HepG2 (cell line): ENCODE results near the gene PPP1R9B. TPM values are rescaled to one million over a fixed set of nuclear protein-coding genes. Genes with fewer than 3 reads are reported as not detected.

ENCODE experiments used
- BRCA1 ChIP-seq: sonication (generic); formaldehyde crosslinking; IDR thresholded peaks from 2 replicates; pipeline ENCODE4 v1.4.0; 2020; ENCODE audit warnings: missing genetic modification reagents
- CC2D1A ChIP-seq: sonication (generic); formaldehyde crosslinking; IDR thresholded peaks from 2 replicates; pipeline ENCODE4 v1.8.1; 2023; ENCODE audit warnings: mild to moderate bottlenecking, missing genetic modification reagents
- MAF1 ChIP-seq: sonication (generic); formaldehyde crosslinking; IDR thresholded peaks from 2 replicates; pipeline ENCODE4 v1.5.0; 2020; ENCODE audit warnings: missing genetic modification reagents, borderline replicate concordance
- NONO ChIP-seq, 2 experiments: fragments of 450-650 bp in 1 of 2; sonication (generic) in 1 of 2; formaldehyde crosslinking in 1 of 2; IDR thresholded peaks in 1 of 2; conservative IDR thresholded peaks in 1 of 2; 2 replicates each; pipeline versions ENCODE4 v1.6.1 to v1.8.0; 2017 to 2022; ENCODE audit warnings: mild to moderate bottlenecking in 1 of 2, missing genetic modification reagents in 1 of 2, moderate library complexity in 1 of 2
- SMAD9 ChIP-seq: sonication (generic); formaldehyde crosslinking; IDR thresholded peaks from 2 replicates; pipeline ENCODE4 v1.5.1; 2020; ENCODE audit warnings: mild to moderate bottlenecking, missing genetic modification reagents
- SPEN ChIP-seq: sonication (generic); formaldehyde crosslinking; IDR thresholded peaks from 2 replicates; pipeline ENCODE4 v1.5.1; 2020; ENCODE audit warnings: low read depth, mild to moderate bottlenecking, missing genetic modification reagents
- YEATS4 ChIP-seq: sonication (generic); formaldehyde crosslinking; IDR thresholded peaks from 2 replicates; pipeline ENCODE4 v1.4.0; 2020; ENCODE audit warnings: missing genetic modification reagents, borderline replicate concordance
- ZFAT ChIP-seq: sonication (generic); formaldehyde crosslinking; conservative IDR thresholded peaks from 2 replicates; pipeline ENCODE4 v1.8.1; 2023; ENCODE audit warnings: missing genetic modification reagents, inconsistent platforms
- ZNF3 ChIP-seq: IDR thresholded peaks from 2 replicates; pipeline ENCODE4 v1.7.0; 2017; ENCODE audit warnings: inconsistent platforms
- ZNF772 ChIP-seq: sonication (generic); formaldehyde crosslinking; IDR thresholded peaks from 2 replicates; pipeline ENCODE4 v1.5.0; 2020; ENCODE audit warnings: mild to moderate bottlenecking, missing genetic modification reagents
- polyA plus RNA-seq, 8 experiments: library from polyadenylated mRNA; depleted of rRNA in 3 of 8; stranded (reverse) in 7 of 8; unstranded in 1 of 8; fragments of >200 nt; fragmentation: Illumina TruSeq in 4 of 8; extraction: Trizol in 4 of 8; gene quantifications; 2 replicates each; pipeline versions ENCODE4 v1.2.1 to v1.2.3, GENCODE V29; 2011 to 2016; ENCODE audit warnings: low read depth in 4 of 8, missing spikeins in 1 of 8, mixed read lengths in 1 of 8; ENCODE audit not compliant: insufficient read depth in 1 of 8
- total RNA-seq, 5 experiments: library from RNA; depleted of rRNA; stranded (reverse); fragments of >200 nt; fragmentation: Illumina TruSeq; extraction: Trizol; gene quantifications; 2 replicates each; pipeline ENCODE4 v1.2.3, GENCODE V29; 2016; ENCODE audit warnings: low read depth in 1 of 5
- TF ChIP-seq, protein P1 (sequence below): IDR thresholded peaks from 2 replicates; pipeline ENCODE4 v1.6.1; 2012; ENCODE audit warnings: low read length, improper control_type of control experiment
- TF ChIP-seq, protein P2 (sequence below): sonication (generic); formaldehyde crosslinking; IDR thresholded peaks from 2 replicates; pipeline ENCODE4 v1.5.1; 2020; ENCODE audit warnings: missing genetic modification reagents, mild to moderate bottlenecking, borderline replicate concordance
- TF ChIP-seq, protein P3 (sequence below): sonication (generic); formaldehyde crosslinking; IDR thresholded peaks from 2 replicates; pipeline ENCODE4 v1.9.0; 2022; ENCODE audit warnings: missing genetic modification reagents, mild to moderate bottlenecking, borderline replicate concordance
- TF ChIP-seq, protein P4 (sequence below): sonication (generic); formaldehyde crosslinking; IDR thresholded peaks from 2 replicates; pipeline ENCODE4 v1.5.1; 2020; ENCODE audit warnings: mild to moderate bottlenecking, missing genetic modification reagents
- TF ChIP-seq, protein P5 (sequence below): IDR thresholded peaks from 2 replicates; pipeline ENCODE4 v1.6.1; 2016; ENCODE audit warnings: low read depth

The PPP1R9B gene
- total and polyA plus RNA-seq, 2 of the 13 experiments (the other 11 are each of a cell fraction or from before 2014, with no cell fraction given) = 9.4 to 15.8 TPM

DNA sequence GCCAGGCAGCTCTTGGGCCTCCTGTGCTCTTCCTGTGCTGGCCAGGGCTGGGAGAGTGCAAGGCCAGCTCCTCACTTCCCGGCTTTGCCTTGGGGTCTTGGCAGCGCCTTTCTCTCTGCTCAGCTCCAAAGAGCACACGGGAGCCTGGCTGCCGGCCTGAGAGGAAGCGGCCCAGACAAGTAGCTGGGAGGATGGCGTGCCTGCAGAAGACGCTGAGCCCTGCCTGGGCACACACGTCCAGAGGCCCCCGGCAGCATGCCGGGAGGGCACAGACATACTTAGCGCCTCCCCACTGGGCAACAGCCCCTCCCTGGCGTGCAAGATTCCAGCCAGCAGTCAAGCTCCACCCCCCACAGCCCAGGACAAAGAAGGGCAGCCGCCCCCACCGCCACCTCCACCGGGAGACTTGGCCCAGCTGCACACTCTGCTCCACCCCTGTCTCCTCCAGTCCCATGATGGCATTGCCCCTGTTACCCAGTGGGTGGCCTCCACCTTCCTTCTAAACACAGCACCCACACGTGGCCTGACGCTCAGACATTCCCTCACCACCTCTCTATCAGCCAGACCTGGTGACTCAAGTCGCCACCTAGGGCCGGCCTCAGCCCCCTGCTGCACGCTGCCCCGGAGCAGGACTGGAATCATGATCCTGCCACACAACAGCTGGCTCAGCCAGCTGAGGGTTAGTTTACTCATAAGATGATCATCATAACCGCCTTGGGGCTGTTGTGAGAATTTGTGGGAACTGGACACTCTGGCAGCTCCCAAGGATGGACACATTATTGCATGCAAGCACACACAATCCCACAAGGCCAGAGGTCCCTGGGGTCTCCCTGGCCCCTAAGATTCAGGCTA is 27.7 kb upstream of the PPP1R9B start (continued):
- TF ChIP-seq, protein P1, sequence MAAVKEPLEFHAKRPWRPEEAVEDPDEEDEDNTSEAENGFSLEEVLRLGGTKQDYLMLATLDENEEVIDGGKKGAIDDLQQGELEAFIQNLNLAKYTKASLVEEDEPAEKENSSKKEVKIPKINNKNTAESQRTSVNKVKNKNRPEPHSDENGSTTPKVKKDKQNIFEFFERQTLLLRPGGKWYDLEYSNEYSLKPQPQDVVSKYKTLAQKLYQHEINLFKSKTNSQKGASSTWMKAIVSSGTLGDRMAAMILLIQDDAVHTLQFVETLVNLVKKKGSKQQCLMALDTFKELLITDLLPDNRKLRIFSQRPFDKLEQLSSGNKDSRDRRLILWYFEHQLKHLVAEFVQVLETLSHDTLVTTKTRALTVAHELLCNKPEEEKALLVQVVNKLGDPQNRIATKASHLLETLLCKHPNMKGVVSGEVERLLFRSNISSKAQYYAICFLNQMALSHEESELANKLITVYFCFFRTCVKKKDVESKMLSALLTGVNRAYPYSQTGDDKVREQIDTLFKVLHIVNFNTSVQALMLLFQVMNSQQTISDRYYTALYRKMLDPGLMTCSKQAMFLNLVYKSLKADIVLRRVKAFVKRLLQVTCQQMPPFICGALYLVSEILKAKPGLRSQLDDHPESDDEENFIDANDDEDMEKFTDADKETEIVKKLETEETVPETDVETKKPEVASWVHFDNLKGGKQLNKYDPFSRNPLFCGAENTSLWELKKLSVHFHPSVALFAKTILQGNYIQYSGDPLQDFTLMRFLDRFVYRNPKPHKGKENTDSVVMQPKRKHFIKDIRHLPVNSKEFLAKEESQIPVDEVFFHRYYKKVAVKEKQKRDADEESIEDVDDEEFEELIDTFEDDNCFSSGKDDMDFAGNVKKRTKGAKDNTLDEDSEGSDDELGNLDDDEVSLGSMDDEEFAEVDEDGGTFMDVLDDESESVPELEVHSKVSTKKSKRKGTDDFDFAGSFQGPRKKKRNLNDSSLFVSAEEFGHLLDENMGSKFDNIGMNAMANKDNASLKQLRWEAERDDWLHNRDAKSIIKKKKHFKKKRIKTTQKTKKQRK = no peak
- TF ChIP-seq ZNF772 (CRISPR knock-in tag) (peak; percentile 72; the same call in 1 of the 2 replicates), MAF1 (CRISPR knock-in tag) (no peak), SPEN (CRISPR knock-in tag) (no peak), CC2D1A (CRISPR knock-in tag) (no peak), SMAD9 (CRISPR knock-in tag) (no peak), NONO (IDR thresholded peaks at IDR 0.05) (no peak), NONO (CRISPR knock-in tag; conservative IDR thresholded peaks at IDR 0.05) (peak; percentile 69; the same call in 1 of the 2 replicates), ZNF3 (CRISPR knock-in tag) (no peak), ZFAT (CRISPR knock-in tag) (no peak), BRCA1 (CRISPR knock-in tag) (no peak), YEATS4 (CRISPR knock-in tag) (0 out of 2 replicates have a peak, but pooled peaks have one; percentile 7)
- TF ChIP-seq, protein P2, sequence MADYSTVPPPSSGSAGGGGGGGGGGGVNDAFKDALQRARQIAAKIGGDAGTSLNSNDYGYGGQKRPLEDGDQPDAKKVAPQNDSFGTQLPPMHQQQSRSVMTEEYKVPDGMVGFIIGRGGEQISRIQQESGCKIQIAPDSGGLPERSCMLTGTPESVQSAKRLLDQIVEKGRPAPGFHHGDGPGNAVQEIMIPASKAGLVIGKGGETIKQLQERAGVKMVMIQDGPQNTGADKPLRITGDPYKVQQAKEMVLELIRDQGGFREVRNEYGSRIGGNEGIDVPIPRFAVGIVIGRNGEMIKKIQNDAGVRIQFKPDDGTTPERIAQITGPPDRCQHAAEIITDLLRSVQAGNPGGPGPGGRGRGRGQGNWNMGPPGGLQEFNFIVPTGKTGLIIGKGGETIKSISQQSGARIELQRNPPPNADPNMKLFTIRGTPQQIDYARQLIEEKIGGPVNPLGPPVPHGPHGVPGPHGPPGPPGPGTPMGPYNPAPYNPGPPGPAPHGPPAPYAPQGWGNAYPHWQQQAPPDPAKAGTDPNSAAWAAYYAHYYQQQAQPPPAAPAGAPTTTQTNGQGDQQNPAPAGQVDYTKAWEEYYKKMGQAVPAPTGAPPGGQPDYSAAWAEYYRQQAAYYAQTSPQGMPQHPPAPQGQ (CRISPR knock-in tag) = 0 out of 2 replicates have a peak, but pooled peaks have one; percentile 54
- TF ChIP-seq, protein P3, sequence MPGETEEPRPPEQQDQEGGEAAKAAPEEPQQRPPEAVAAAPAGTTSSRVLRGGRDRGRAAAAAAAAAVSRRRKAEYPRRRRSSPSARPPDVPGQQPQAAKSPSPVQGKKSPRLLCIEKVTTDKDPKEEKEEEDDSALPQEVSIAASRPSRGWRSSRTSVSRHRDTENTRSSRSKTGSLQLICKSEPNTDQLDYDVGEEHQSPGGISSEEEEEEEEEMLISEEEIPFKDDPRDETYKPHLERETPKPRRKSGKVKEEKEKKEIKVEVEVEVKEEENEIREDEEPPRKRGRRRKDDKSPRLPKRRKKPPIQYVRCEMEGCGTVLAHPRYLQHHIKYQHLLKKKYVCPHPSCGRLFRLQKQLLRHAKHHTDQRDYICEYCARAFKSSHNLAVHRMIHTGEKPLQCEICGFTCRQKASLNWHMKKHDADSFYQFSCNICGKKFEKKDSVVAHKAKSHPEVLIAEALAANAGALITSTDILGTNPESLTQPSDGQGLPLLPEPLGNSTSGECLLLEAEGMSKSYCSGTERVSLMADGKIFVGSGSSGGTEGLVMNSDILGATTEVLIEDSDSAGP (CRISPR knock-in tag) = peak; percentile 81
- TF ChIP-seq, protein P4, sequence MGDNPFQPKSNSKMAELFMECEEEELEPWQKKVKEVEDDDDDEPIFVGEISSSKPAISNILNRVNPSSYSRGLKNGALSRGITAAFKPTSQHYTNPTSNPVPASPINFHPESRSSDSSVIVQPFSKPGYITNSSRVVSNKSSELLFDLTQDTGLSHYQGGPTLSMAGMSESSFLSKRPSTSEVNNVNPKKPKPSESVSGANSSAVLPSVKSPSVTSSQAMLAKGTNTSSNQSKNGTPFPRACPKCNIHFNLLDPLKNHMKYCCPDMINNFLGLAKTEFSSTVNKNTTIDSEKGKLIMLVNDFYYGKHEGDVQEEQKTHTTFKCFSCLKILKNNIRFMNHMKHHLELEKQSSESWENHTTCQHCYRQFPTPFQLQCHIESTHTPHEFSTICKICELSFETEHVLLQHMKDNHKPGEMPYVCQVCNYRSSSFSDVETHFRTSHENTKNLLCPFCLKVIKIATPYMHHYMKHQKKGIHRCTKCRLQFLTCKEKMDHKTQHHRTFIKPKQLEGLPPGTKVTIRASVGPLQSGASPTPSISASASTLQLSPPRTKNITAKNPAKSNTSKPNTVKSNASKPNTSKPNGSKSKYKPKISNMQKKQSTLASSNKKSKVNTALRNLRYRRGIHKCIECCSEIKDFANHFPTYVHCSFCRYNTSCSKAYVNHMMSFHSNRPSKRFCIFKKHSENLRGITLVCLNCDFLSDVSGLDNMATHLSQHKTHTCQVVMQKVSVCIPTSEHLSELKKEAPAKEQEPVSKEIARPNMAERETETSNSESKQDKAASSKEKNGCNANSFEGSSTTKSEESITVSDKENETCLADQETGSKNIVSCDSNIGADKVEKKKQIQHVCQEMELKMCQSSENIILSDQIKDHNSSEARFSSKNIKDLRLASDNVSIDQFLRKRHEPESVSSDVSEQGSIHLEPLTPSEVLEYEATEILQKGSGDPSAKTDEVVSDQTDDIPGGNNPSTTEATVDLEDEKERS (CRISPR knock-in tag) = 0 out of 2 replicates have a peak, but pooled peaks have one; percentile 44
- TF ChIP-seq, protein P5, sequence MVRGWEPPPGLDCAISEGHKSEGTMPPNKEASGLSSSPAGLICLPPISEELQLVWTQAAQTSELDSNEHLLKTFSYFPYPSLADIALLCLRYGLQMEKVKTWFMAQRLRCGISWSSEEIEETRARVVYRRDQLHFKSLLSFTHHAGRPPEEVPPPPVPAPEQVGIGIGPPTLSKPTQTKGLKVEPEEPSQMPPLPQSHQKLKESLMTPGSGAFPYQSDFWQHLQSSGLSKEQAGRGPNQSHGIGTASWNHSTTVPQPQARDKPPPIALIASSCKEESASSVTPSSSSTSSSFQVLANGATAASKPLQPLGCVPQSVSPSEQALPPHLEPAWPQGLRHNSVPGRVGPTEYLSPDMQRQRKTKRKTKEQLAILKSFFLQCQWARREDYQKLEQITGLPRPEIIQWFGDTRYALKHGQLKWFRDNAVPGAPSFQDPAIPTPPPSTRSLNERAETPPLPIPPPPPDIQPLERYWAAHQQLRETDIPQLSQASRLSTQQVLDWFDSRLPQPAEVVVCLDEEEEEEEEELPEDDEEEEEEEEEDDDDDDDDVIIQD (CRISPR knock-in tag) = 0 out of 2 replicates have a peak, but pooled peaks have one; percentile 31
